SH-SY5Y (cell line): ENCODE data around the gene MBD6.

ENCODE experiments used
- GATA2 ChIP-seq: IDR thresholded peaks from 2 replicates; pipeline ENCODE4 v1.6.1; 2011; ENCODE audit warnings: mild to moderate bottlenecking, low read depth, low read length
- GATA3 ChIP-seq: IDR thresholded peaks from 2 replicates; pipeline ENCODE4 v1.6.1; 2011; ENCODE audit warnings: low read depth, mild to moderate bottlenecking, low read length, moderate library complexity

DNA sequence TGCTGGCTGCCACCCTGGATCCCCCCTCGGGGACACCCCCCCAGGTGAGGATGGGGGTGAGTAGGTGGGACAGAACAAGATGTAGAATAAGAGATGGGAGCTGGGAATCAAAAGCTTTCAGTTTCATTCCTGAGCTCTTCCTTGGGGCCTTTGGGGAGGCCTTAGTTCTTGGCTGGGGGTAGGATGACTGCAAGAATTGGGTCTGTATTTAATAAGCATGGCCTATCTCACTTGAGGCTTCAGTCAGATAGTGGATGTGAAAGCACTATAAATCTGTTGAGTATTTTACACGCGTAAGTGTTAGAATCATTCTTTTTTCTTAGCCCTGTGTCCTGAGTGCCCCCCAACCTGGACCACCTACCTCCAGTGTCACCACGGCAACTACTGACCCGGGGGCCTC lies 4.6 kb downstream of the MBD6 start:
- TF ChIP-seq GATA2 (no peak), GATA3 (no peak)
